ENCODE results near the gene SARDH. TPM values are rescaled to one million over a fixed set of nuclear protein-coding genes. Genes with fewer than 3 reads are reported as not detected.

Gene SARDH
- total and polyA plus RNA-seq, 2 donors (not counting 1 experiment from before 2014, with no cell fraction given), result 0.03 to 0.07 TPM

DNA sequence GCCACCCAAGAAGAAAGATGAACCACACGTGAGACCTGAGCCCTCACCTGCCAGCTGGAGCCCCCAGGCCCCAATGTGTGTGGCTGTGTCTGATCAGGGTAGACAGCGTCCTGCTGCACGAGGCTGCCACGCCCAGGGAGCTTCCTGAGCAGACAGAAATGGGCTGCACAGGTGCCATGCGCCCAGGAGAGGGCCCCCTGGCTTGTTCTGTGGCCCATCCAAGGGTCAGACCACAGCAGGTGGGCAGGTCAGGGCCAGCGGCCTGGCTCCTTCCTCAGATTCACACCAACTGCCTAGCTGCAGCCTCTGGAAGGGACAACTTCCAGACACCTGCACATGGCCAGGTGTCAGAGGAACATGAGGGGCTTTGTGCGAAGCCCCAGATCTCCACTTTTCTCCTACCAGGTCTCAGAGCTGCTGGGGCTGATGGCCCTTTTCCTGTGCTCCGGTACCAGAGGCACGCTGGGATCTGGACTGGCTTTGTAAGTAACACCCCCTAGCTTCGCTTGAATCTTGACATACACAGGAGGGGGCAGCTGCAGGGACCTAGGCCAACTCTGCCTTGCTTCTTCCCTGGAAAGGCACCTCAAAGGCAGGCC lies 10.8 kb downstream of the SARDH start:
- H3K27me3 ChIP-seq (replicated peaks in 1 of 4; ENCODE audit: control extremely low read depth in 1 of 4, control insufficient read depth in 3 of 4, insufficient read depth in 4 of 4, low read length in 3 of 4), result peaks cover 0 to 27% (median 8%) of the 10 kb centered on the region in 4 experiments
- no peak overlapping the region for H3K27ac ChIP-seq (ENCODE audit: low read length in 2 of 2)
- ATAC-seq (ENCODE audit: low read depth) (no peak), DNase-seq (no peak)
- H3K9ac ChIP-seq (ENCODE audit: low read length), result no peak overlapping the region
- Mint-ChIP-seq H3K4me1 (peaks cover 7% of the 10 kb centered on the region), H3K27me3 (peaks cover 28% of the 10 kb centered on the region), H3K4me3 (no peak overlapping the region), H3K27ac (no peak overlapping the region), H3K9me3 (ENCODE audit: insufficient read depth) (no peaks in the 10 kb centered on the region)
- ChIA-PET POLR2A (no interaction called here), CTCF (interaction anchor here (1.1 to 3.2 kb wide), 6 partner anchors 11 to 705 kb away, joined by 3 to 13 read pairs (median 8); partner anchors contain the start of gene SARDH)
- no peaks in the 10 kb centered on the region for H3K9me3 ChIP-seq (ENCODE audit: control extremely low read depth in 1 of 3, control insufficient read depth in 2 of 3, insufficient read depth in 1 of 3, low read length in 2 of 3)
- 56% methylated on average over 10 of the region's 10 CpGs for WGBS (ENCODE audit: insufficient coverage)
- intact Hi-C loops (cut with micrococcal nuclease), result loop anchor here (5.0 kb wide), 1 partner anchor 195 kb away; the partner anchor contains the start of gene ADAMTSL2
- no peaks in the 10 kb centered on the region for H3K4me1 ChIP-seq (ENCODE audit: control insufficient read depth in 2 of 2, insufficient read depth in 2 of 2, low read length in 2 of 2)
- no peaks in the 10 kb centered on the region for H3K36me3 ChIP-seq (replicated peaks in 1 of 2; ENCODE audit: control extremely low read depth in 1 of 2, control insufficient read depth in 1 of 2, extremely low read depth in 1 of 2, insufficient read depth in 2 of 2, low read length in 1 of 2)
- H4K20me1 ChIP-seq (ENCODE audit: control insufficient read depth, insufficient read depth, low read length, poor library complexity, severe bottlenecking), result no peaks in the 10 kb centered on the region
- H2AFZ ChIP-seq (ENCODE audit: insufficient read depth, low read depth, low read length, poor library complexity, severe bottlenecking), result no peak overlapping the region
- no peak overlapping the region for H3K4me2 ChIP-seq (replicated peaks; ENCODE audit: low read depth, low read length, poor library complexity, severe bottlenecking)
- H3K79me2 ChIP-seq (ENCODE audit: control insufficient read depth, insufficient read depth, low read length), result no peaks in the 10 kb centered on the region
- H3K4me3 ChIP-seq (ENCODE audit: control extremely low read depth in 1 of 5, extremely low read depth in 1 of 5, insufficient read depth in 1 of 5, low read depth in 2 of 5, low read length in 4 of 5), result no peak overlapping the region
- TF ChIP-seq EZH2 (IDR thresholded peaks at IDR 0.05; ENCODE audit: borderline replicate concordance, insufficient read depth, low read depth, low read length, poor library complexity, severe bottlenecking), result no peak
- TF ChIP-seq CTCF (IDR thresholded peaks at IDR 0.05), result no peak
